ENCODE measurements around the gene XG.
A peak's percentile ranks its signal among the peaks of the same experiment; 100 is the strongest.
"Not testable (repeated sequence)": the region's sequence is repeated elsewhere in the genome, so short reads cannot be mapped to it uniquely, and the experiment has no call there.

Gene XG

DNA sequence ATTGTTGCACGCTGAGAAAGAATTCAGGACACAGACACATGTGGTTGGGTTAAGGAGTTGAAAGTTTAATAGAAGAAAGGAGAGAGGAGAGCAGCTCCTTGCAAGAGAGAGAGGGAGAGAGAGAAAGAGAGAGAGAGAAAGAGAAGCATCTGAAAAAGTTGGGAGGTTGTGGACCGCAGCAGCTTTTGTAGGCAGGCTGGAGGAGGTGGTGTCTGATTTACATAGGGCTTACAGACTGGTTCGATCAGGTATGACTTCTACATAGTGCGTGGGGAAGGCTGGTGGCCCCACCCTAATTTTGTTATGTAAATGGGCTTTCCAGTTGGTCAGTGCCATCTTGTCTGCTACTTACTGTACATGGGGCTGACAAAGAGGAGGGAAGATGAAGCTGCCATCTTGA is 49.4 kb downstream of the XG start:
- no peak overlapping the region for H3K4me3 ChIP-seq
- TF ChIP-seq, protein P1, sequence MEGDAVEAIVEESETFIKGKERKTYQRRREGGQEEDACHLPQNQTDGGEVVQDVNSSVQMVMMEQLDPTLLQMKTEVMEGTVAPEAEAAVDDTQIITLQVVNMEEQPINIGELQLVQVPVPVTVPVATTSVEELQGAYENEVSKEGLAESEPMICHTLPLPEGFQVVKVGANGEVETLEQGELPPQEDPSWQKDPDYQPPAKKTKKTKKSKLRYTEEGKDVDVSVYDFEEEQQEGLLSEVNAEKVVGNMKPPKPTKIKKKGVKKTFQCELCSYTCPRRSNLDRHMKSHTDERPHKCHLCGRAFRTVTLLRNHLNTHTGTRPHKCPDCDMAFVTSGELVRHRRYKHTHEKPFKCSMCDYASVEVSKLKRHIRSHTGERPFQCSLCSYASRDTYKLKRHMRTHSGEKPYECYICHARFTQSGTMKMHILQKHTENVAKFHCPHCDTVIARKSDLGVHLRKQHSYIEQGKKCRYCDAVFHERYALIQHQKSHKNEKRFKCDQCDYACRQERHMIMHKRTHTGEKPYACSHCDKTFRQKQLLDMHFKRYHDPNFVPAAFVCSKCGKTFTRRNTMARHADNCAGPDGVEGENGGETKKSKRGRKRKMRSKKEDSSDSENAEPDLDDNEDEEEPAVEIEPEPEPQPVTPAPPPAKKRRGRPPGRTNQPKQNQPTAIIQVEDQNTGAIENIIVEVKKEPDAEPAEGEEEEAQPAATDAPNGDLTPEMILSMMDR (IDR thresholded peaks at IDR 0.05) = no peak
- H3K4me1 ChIP-seq = peaks cover 0 to 6% (median 0%) of the 10 kb centered on the region in 4 donors
- H3K9me3 ChIP-seq = no peaks in the 10 kb centered on the region
- no peaks in the 10 kb centered on the region for H3K36me3 ChIP-seq
- intact Hi-C loops (cut with DNase I; ENCODE audit: low total_unique reads) = no loop called here
- DNase-seq = no peak
- no peaks in the 10 kb centered on the region for H3K27me3 ChIP-seq
- H3K27ac ChIP-seq = no peak overlapping the region

DNA sequence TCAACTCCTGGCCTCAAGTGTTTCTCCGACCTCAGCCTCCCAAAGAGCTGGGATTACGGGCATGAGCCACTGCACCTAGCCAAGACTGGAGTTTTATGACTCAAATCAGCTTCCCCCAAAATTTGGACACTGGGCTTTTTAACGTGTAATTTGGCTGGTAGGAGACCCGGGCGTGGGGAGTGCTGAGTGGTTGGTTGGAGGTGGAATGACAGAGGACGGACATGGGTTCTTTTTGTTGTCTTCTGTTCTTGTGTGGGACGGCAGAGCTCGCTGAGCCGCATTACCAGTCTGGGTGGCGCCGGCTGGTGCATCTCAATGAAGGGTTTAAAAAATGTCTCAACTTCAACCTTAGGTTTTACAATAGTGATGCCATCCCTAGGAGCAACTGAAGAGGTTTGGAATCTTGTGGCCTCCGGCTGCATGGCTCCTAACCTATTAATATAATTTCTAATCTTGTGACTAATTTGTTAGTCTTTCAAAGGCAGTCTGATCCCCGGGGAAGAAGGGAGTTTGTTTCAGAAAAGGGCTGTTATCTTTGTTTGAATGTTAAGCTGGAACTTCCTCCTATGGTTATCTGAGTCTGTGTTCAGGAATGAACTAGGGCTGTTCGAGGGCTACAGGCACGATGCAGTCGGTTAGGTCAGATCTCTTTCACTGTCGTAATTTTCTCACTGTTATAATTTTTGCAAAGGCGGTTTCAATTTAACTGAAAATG is 50.7 kb downstream of the XG start:
- intact Hi-C loops (cut with DNase I; ENCODE audit: low total_unique reads); H3K36me3 ChIP-seq; H3K4me3 ChIP-seq; H3K9me3 ChIP-seq; H3K4me1 ChIP-seq; H3K27me3 ChIP-seq; H3K27ac ChIP-seq; DNase-seq: not testable (repeated sequence)

DNA sequence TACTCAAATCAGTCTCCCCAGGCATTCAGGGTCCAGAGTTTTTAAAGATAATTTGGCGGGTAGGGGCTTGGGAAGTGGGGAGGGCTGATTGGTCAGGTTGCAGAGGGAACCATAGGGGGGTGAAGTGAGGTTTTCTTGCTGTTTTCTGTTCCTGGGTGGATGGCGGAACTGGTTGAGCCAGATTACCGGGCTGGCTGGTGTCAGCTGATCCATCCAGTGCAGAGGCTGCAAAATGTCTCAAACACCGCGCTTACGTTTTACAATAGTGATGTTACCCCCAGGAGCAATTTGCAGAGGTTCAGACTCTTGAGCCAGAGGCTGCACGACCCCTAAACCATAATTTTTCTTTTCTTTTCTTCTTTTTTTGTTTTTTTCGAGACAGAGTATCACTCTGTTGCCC is 51.6 kb downstream of the XG start:
- H3K27me3 ChIP-seq; H3K4me1 ChIP-seq; intact Hi-C loops (cut with DNase I; ENCODE audit: low total_unique reads); H3K9me3 ChIP-seq; DNase-seq; H3K4me3 ChIP-seq; H3K36me3 ChIP-seq; H3K27ac ChIP-seq: not testable (repeated sequence)

DNA sequence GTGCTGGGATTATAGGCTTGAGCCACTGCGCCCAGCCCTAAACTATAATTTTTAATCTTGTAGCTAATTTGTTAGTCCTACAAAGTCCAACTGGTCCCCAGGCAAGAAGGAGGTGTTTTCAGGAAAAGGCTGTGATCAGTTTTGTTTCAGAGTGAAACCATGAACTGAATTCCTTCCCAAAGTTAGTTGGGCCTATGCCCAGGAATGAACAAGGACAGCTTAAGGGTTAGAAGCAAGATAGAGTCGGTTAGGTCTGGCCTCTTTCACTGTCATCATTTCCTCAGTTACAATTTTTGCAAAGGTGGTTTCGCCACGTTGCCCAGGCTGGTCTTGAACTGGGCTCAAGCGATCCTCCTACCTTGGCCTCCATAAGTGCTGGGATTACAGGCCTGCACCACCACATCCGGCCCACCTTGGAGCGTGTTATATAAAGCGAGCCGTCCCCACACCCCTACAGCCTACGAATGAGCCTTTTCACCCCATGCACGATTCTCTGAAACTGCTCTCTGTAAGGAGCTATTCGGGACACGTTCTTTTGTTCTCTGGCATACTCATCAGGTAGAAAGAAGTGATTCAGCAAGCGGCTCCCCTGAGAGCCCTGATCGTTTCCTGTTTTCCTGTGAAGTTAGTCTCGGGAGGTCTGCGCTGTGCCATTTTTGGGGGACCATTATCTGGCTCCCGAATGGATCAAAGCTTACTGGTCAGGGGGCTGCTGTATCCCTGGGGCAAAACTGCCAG is 52.4 kb downstream of the XG start:
- H3K4me3 ChIP-seq; H3K27me3 ChIP-seq; H3K4me1 ChIP-seq; H3K36me3 ChIP-seq; DNase-seq; intact Hi-C loops (cut with DNase I; ENCODE audit: low total_unique reads); H3K9me3 ChIP-seq: not testable (repeated sequence)
- peak overlapping the region; percentile 47 to 59 for H3K27ac ChIP-seq

DNA sequence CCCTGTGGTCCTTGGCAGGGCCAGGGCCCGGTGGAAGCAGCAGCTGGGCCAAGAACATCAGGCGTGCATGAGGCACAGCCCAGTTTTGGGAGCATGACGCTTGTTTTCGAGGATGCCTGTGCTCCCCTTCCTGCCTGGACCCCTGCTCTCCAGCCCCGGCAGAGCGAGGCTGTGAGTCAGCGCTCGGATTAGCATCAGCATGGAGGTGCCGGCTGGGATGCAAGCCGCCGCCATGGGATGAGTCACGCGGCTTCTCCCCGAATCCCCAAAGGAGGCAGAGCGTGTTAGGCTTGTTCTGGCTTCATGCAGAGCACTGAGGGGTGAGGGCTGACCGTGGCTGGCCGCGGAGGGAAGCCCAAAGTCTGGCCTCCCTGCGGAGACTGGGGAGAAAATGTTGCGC is 53.0 kb downstream of the XG start:
- intact Hi-C loops (cut with DNase I; ENCODE audit: low total_unique reads) = loop anchor here (5.0 kb wide), 1 partner anchor 163 kb away; no protein-coding TSS in a partner anchor
- peak; percentile 59 to 83 for DNase-seq

DNA sequence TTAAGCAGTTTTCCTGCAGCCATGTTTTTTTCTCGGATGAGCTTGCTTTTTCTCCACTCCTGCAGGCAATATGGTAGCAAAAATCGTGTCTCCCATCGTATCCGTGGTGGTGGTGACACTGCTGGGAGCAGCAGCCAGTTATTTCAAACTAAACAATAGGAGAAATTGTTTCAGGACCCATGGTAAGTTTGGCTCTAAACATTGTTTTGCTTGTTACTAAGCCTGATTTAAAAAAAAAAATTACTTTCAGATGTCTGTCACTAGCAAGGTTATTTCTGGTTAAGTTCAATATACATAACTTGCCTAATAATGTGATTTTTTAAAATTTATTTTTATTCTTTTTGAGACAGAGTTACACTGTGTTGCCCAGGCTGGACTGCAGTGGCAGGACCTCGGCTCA is 59.4 kb downstream of the XG start:
- Histone ChIP-seq H3K36me3 (no peaks in the 10 kb centered on the region), H3K27me3 (no peaks in the 10 kb centered on the region), H3K27ac (no peak overlapping the region), H3K4me1 (no peaks in the 10 kb centered on the region), H3K4me3 (no peak overlapping the region), H3K9me3 (no peaks in the 10 kb centered on the region)
- TF ChIP-seq, protein P1 (IDR thresholded peaks at IDR 0.05) = no peak
- DNase-seq = no peak
- intact Hi-C loops (cut with DNase I; ENCODE audit: low total_unique reads) = no loop called here

More for the DNA sequence above, 53.0 kb downstream of the XG start:
- not testable (repeated sequence) for H3K27me3 ChIP-seq, H3K36me3 ChIP-seq, H3K4me1 ChIP-seq, H3K4me3 ChIP-seq, H3K9me3 ChIP-seq
- peak overlapping the region; percentile 59 to 65 for H3K27ac ChIP-seq

DNA sequence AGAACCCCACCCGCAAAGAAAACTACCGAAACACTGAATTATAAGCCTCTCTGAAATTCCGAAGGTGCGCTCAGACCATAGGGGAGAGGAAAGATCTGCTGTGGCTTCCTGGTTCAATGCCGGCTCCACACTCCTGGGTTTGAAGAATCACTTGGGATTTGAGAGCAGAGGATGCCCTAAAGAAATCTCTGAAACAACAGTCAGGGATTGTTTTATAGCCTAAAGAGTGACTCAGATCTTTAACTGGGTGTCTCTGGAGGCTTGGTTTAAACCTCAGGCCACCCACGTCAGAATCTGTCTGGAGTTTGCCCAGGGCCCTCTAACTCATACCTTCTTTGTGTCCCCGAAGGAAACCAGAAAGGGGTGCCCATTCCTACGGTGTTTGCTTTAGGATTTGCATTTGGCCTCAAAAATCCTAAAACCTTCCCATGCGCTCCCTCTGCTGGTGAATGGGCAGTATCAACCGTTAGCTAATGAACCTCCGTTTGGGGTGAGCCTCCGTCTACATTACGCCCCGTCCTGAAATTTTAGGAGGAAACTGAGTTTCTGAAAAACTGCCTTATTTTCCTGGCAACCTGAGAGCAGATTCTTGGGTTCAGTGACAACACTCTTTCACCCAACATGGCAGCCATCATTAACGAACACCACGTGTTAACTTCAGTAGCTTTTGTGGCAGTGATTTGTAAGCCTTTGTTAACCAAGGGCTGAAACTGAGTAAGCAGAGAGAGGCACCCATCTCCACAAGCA is 60.5 kb downstream of the XG start:
- not testable (repeated sequence) for H3K27ac ChIP-seq

More for the DNA sequence above, 60.5 kb downstream of the XG start:
- H3K4me1 ChIP-seq; H3K36me3 ChIP-seq; H3K27me3 ChIP-seq; intact Hi-C loops (cut with DNase I; ENCODE audit: low total_unique reads); DNase-seq; H3K9me3 ChIP-seq; H3K4me3 ChIP-seq: not testable (repeated sequence)
- TF ChIP-seq, protein P1 (IDR thresholded peaks at IDR 0.05) = peak; percentile 37 to 66

All from tibial artery (tissue), 4 donors.